Cardiac muscle cell (in vitro differentiated cells and primary cell): ENCODE results near the gene GPHB5. TPM values are rescaled to one million over a fixed set of nuclear protein-coding genes. Genes with fewer than 3 reads are reported as not detected.

Experiments
- DNase-seq, 2 donors: peaks; one replicate each; pipeline versions ENCODE4 v3.0.0 to v3.0.0-alpha.2; 2010 to 2017; ENCODE audit warnings: low read depth in 1 of 2, low spot score in 1 of 2
- H3K27ac ChIP-seq: fragments of 200-600 bp; sonication (generic); 2 replicates; pipeline ENCODE4 v1.5.1; 2016
- H3K27me3 ChIP-seq: fragments of 200-600 bp; sonication (generic); 2 replicates; pipeline ENCODE4 v1.6.0; 2016; ENCODE audit warnings: control low read depth
- H3K36me3 ChIP-seq: fragments of 200-600 bp; sonication (generic); 2 replicates; pipeline ENCODE4 v1.5.1; 2016; ENCODE audit warnings: control low read depth
- H3K4me1 ChIP-seq: fragments of 200-600 bp; sonication (generic); 2 replicates; pipeline ENCODE4 v1.8.1; 2017; ENCODE audit warnings: low read depth, mild to moderate bottlenecking, mixed run types
- H3K4me3 ChIP-seq: fragments of 200-600 bp; sonication (generic); 2 replicates; pipeline ENCODE4 v1.5.1; 2016; ENCODE audit warnings: mild to moderate bottlenecking
- H3K9me3 ChIP-seq: fragments of 200-600 bp; sonication (generic); 2 replicates; pipeline ENCODE4 v1.5.1; 2017; ENCODE audit warnings: low read depth, mild to moderate bottlenecking, control low read depth
- polyA plus RNA-seq: library from polyadenylated mRNA; unstranded; fragments of >200 nt; fragmentation: Nextera tagmentation; extraction: Ambion mirVana; gene quantifications from 2 replicates; pipeline ENCODE4 v1.2.1, GENCODE V29; 2016
- total RNA-seq: library from RNA; depleted of rRNA; stranded (reverse); fragments of >200 nt; gene quantifications from 2 replicates; pipeline ENCODE4 v1.2.3, GENCODE V29; 2016
- TF ChIP-seq, protein P1 (sequence below): IDR thresholded peaks from 2 replicates; pipeline ENCODE4 v1.5.1; 2012; ENCODE audit warnings: low read depth, mild to moderate bottlenecking, low read length

The GPHB5 gene
- total and polyA plus RNA-seq, 2 experiments from 2014 or later: not detected

DNA sequence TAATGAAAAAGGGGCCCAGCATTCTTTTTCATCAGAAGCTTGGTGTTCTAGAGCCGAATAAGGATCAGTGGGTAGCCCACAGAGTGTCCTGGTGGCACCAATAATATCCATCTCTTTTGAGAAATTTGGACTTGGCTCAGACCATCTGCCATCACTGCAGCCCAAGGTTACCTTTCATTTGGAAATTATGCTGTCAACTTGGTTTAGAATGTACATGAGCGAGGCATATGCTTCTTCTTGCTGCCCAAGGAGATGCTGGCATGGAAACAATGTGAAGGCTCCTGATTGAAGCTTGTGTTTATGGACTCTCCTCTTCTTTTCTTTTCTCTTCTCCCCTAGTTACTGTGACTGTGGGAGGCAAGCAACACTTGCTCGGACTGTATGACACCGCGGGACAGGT lies 50.0 kb downstream of the GPHB5 start:
- H3K9me3 ChIP-seq: no peaks in the 10 kb centered on the region

DNA sequence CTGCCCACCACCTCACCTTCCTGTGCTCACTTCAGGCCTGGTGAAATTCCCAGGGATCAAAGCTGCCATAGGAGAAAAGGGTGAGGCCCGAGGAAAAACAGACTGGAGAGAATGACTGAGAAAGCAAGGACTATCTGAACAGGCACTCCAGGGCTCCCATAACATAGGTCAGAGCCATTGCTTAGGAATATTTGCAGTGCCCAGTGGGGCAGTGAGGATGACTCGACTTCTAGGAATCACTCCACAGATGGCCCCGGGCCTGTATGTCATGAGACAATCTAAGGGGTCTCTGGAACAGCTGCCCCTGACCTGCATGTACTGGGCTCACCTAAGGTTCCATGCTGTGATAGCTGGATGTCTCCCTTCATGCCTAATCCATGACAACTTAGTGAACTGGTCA lies 51.6 kb downstream of the GPHB5 start:
- Histone ChIP-seq H3K4me3 (no peak overlapping the region), H3K36me3 (no peaks in the 10 kb centered on the region), H3K4me1 (peaks cover 9% of the 10 kb centered on the region), H3K27ac (no peak overlapping the region), H3K9me3 (no peaks in the 10 kb centered on the region), H3K27me3 (no peaks in the 10 kb centered on the region)
- TF ChIP-seq, protein P1, sequence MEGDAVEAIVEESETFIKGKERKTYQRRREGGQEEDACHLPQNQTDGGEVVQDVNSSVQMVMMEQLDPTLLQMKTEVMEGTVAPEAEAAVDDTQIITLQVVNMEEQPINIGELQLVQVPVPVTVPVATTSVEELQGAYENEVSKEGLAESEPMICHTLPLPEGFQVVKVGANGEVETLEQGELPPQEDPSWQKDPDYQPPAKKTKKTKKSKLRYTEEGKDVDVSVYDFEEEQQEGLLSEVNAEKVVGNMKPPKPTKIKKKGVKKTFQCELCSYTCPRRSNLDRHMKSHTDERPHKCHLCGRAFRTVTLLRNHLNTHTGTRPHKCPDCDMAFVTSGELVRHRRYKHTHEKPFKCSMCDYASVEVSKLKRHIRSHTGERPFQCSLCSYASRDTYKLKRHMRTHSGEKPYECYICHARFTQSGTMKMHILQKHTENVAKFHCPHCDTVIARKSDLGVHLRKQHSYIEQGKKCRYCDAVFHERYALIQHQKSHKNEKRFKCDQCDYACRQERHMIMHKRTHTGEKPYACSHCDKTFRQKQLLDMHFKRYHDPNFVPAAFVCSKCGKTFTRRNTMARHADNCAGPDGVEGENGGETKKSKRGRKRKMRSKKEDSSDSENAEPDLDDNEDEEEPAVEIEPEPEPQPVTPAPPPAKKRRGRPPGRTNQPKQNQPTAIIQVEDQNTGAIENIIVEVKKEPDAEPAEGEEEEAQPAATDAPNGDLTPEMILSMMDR: no peak
- no peak for DNase-seq

More for the DNA sequence above, 50.0 kb downstream of the GPHB5 start:
- no peak overlapping the region for H3K4me3 ChIP-seq
- H3K4me1 ChIP-seq: peaks cover 5% of the 10 kb centered on the region
- TF ChIP-seq, protein P1: no peak
- no peak overlapping the region for H3K27ac ChIP-seq
- no peaks in the 10 kb centered on the region for H3K36me3 ChIP-seq
- H3K27me3 ChIP-seq: no peaks in the 10 kb centered on the region
- no peak for DNase-seq

DNA sequence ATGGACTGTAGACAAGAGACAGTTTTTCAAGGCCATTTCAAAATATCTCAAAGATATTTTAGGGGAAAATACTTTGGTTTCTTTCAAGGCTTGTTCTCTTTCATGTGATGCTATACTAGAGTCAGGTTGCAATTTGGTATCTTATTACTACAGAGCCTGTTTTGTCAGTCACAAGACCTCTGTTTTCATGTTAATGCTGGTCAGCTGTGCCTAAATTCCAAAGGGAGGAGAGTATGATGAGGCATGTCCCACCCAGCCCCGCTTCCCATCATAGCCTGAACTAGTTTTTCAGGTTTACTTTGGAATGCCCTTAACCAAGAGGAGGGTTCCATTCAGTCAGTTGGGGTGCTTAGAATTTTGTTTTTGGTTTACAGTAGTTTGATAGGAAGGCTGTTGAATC lies 52.6 kb downstream of the GPHB5 start:
- Histone ChIP-seq H3K27me3 (no peaks in the 10 kb centered on the region), H3K9me3 (no peaks in the 10 kb centered on the region), H3K4me3 (no peak overlapping the region), H3K27ac (no peak overlapping the region), H3K36me3 (no peaks in the 10 kb centered on the region), H3K4me1 (peaks cover 12% of the 10 kb centered on the region)
- DNase-seq: no peak
- TF ChIP-seq, protein P1: no peak

Other genes starting within 250 kb of the GPHB5 start
- 0.18 TPM in 1 of 2 replicates, not detected in the other for gene RHOJ, start 114.5 kb downstream of the GPHB5 start, total RNA-seq
- 0.74 TPM in 1 of 2 replicates, not detected in the other for gene RHOJ, start 114.5 kb downstream of the GPHB5 start, polyA plus RNA-seq
- 8.5 and 15.5 TPM in 2 replicates for gene PPP2R5E, start 224.4 kb upstream of the GPHB5 start, total RNA-seq
- gene PPP2R5E, start 224.4 kb upstream of the GPHB5 start, polyA plus RNA-seq: 22.7 and 24.8 TPM in 2 replicates